Measurements from ENCODE around the gene DHCR24. TPM values are rescaled to one million over a fixed set of nuclear protein-coding genes. Genes with fewer than 3 reads are reported as not detected.

The DHCR24 gene
- total RNA-seq, 1 donor from 2014 or later: 84.4 TPM

GRCh38 chr1:54819733-54820132 lies 67.3 kb downstream of the DHCR24 start:
- DNase-seq (ENCODE audit: extremely low read depth, low read depth, low spot score): no peak

GRCh38 chr1:54819195-54819536 lies 67.8 kb downstream of the DHCR24 start:
- no peak for DNase-seq (ENCODE audit: extremely low read depth, low read depth, low spot score)

- no peak for DNase-seq (ENCODE audit: extremely low read depth, low read depth, low spot score)
Measured at GRCh38 chr1:54818461-54819194, 68.4 kb downstream of the DHCR24 start.

GRCh38 chr1:54816951-54817350 lies 70.0 kb downstream of the DHCR24 start:
- no peak for DNase-seq (ENCODE audit: extremely low read depth, low read depth, low spot score)

GRCh38 chr1:54816130-54816529 lies 70.9 kb downstream of the DHCR24 start:
- DNase-seq (ENCODE audit: extremely low read depth, low read depth, low spot score): no peak

GRCh38 chr1:54815086-54815876 lies 71.7 kb downstream of the DHCR24 start:
- DNase-seq (ENCODE audit: extremely low read depth, low read depth, low spot score): no peak

GRCh38 chr1:54814571-54814970 lies 72.4 kb downstream of the DHCR24 start:
- DNase-seq (ENCODE audit: extremely low read depth, low read depth, low spot score): no peak

- no peak for DNase-seq (ENCODE audit: extremely low read depth, low read depth, low spot score)
Measured at GRCh38 chr1:54814126-54814498, 72.9 kb downstream of the DHCR24 start.

GRCh38 chr1:54813485-54814125 lies 73.4 kb downstream of the DHCR24 start:
- no peak for DNase-seq (ENCODE audit: extremely low read depth, low read depth, low spot score)

GRCh38 chr1:54812801-54813484 lies 74.1 kb downstream of the DHCR24 start:
- DNase-seq (ENCODE audit: extremely low read depth, low read depth, low spot score): no peak

- no peak for DNase-seq (ENCODE audit: extremely low read depth, low read depth, low spot score)
Measured at GRCh38 chr1:54811739-54812655, 75.0 kb downstream of the DHCR24 start.

GRCh38 chr1:54811066-54811465 lies 75.9 kb downstream of the DHCR24 start:
- no peak for DNase-seq (ENCODE audit: extremely low read depth, low read depth, low spot score)

GRCh38 chr1:54810153-54810942 lies 76.6 kb downstream of the DHCR24 start:
- DNase-seq (ENCODE audit: extremely low read depth, low read depth, low spot score): no peak

GRCh38 chr1:54809496-54810074 lies 77.4 kb downstream of the DHCR24 start:
- no peak for DNase-seq (ENCODE audit: extremely low read depth, low read depth, low spot score)

- DNase-seq (ENCODE audit: extremely low read depth, low read depth, low spot score): no peak
Measured at GRCh38 chr1:54808443-54809207, 78.4 kb downstream of the DHCR24 start.

- DNase-seq (ENCODE audit: extremely low read depth, low read depth, low spot score): no peak
Measured at GRCh38 chr1:54807756-54808155, 79.2 kb downstream of the DHCR24 start.

GRCh38 chr1:54806931-54807611 lies 79.9 kb downstream of the DHCR24 start:
- no peak for DNase-seq (ENCODE audit: extremely low read depth, low read depth, low spot score)

GRCh38 chr1:54805981-54806381 lies 81.0 kb downstream of the DHCR24 start:
- DNase-seq (ENCODE audit: extremely low read depth, low read depth, low spot score): no peak
